ENCODE data around the gene CHEK2.

GRCh38 chr22:28728621-28729313, 12.9 kb downstream of the CHEK2 start:
- TF ChIP-seq CTCF (IDR thresholded peaks at IDR 0.05) (no peak), POLR2A (IDR thresholded peaks at IDR 0.05) (no peak), EP300 (IDR thresholded peaks at IDR 0.05) (no peak)
